ENCODE results near the gene MOB3C. TPM values are rescaled to one million over a fixed set of nuclear protein-coding genes. Genes with fewer than 3 reads are reported as not detected.
A peak's percentile ranks its signal among the peaks of the same experiment; 100 is the strongest.
"Not testable (repeated sequence)": the region's sequence is repeated elsewhere in the genome, so short reads cannot be mapped to it uniquely, and the experiment has no call there.

Gene MOB3C
- total and polyA plus RNA-seq, 11 donors = 6.0 to 24.0 (median 10.5) TPM

- H3K27ac ChIP-seq = no peak overlapping the region
- intact Hi-C loops (cut with DNase I) = no loop called here
- 69 to 88% (median 80%) methylated on average over 2 of the region's 2 CpGs for WGBS, 4 donors
- H3K4me1 ChIP-seq = peaks cover 0 to 14% (median 0%) of the 10 kb centered on the region in 12 donors
- peaks cover 0 to 5% (median 0%) of the 10 kb centered on the region in 12 donors for H3K9me3 ChIP-seq
- H3K4me3 ChIP-seq = no peak overlapping the region
- H3K27me3 ChIP-seq = no peaks in the 10 kb centered on the region
- DNase-seq = no peak
- TF ChIP-seq POLR2A (IDR thresholded peaks at IDR 0.05) (no peak), CTCF (IDR thresholded peaks at IDR 0.05) (no peak)
- peaks cover 0 to 97% (median 77%) of the 10 kb centered on the region in 9 donors for H3K36me3 ChIP-seq
- ATAC-seq = no peak
Measured at GRCh38 chr1:46659307-46659870, 42.8 kb upstream of the MOB3C start.

- intact Hi-C loops (cut with DNase I) = no loop called here
- no peak overlapping the region for H3K4me3 ChIP-seq
- H3K36me3 ChIP-seq = peaks cover 0 to 97% (median 77%) of the 10 kb centered on the region in 9 donors
- TF ChIP-seq CTCF (IDR thresholded peaks at IDR 0.05) (no peak), POLR2A (IDR thresholded peaks at IDR 0.05) (no peak)
- no peaks in the 10 kb centered on the region for H3K27me3 ChIP-seq
- ATAC-seq (no peak), DNase-seq (no peak)
- WGBS, 4 donors = 76 to 96% (median 94%) methylated on average over 1 of the region's 1 CpG
- peaks cover 0 to 14% (median 3%) of the 10 kb centered on the region in 12 donors for H3K4me1 ChIP-seq
- H3K9me3 ChIP-seq = peaks cover 0 to 5% (median 0%) of the 10 kb centered on the region in 12 donors
- peak overlapping the region in 2 of 12 donors; percentile 21 to 33 for H3K27ac ChIP-seq
Measured at GRCh38 chr1:46657775-46658174, 41.2 kb upstream of the MOB3C start.

- WGBS, 4 donors = 24 to 55% (median 43%) methylated on average over 2 of the region's 2 CpGs
- H3K9me3 ChIP-seq = peaks cover 0 to 5% (median 0%) of the 10 kb centered on the region in 12 donors
- ATAC-seq = peak; percentile 48 to 66 (median 56)
Measured at GRCh38 chr1:46656643-46657042, 40.0 kb upstream of the MOB3C start.

GRCh38 chr1:46655848-46656247 is 39.2 kb upstream of the MOB3C start:
- Histone ChIP-seq H3K4me1 (peaks cover 0 to 14% (median 3%) of the 10 kb centered on the region in 12 donors), H3K27ac (peak overlapping the region in 1 of 12 donors; percentile 44), H3K4me3 (no peak overlapping the region), H3K36me3 (peaks cover 0 to 94% (median 72%) of the 10 kb centered on the region in 9 donors), H3K9me3 (peaks cover 0 to 5% (median 0%) of the 10 kb centered on the region in 12 donors), H3K27me3 (no peaks in the 10 kb centered on the region)
- peak in 2 of 4 donors; percentile 17 to 20 for ATAC-seq
- TF ChIP-seq POLR2A (IDR thresholded peaks at IDR 0.05) = no peak
- no peak for TF ChIP-seq CTCF (IDR thresholded peaks at IDR 0.05)
- intact Hi-C loops (cut with DNase I) = no loop called here
- no peak for DNase-seq

More at GRCh38 chr1:46656643-46657042, 40.0 kb upstream of the MOB3C start:
- Histone ChIP-seq H3K27me3 (no peaks in the 10 kb centered on the region), H3K4me3 (no peak overlapping the region), H3K36me3 (peaks cover 0 to 99% (median 80%) of the 10 kb centered on the region in 9 donors), H3K4me1 (peaks cover 0 to 14% (median 3%) of the 10 kb centered on the region in 12 donors), H3K27ac (peak overlapping the region in 5 of 12 donors; percentile 21 to 44 (median 33))
- intact Hi-C loops (cut with DNase I) = no loop called here
- TF ChIP-seq CTCF (IDR thresholded peaks at IDR 0.05) (no peak), POLR2A (IDR thresholded peaks at IDR 0.05) (no peak)
- no peak for DNase-seq

GRCh38 chr1:46654698-46655097 is 38.1 kb upstream of the MOB3C start:
- ATAC-seq; DNase-seq; intact Hi-C loops (cut with DNase I); H3K4me3 ChIP-seq; H3K27me3 ChIP-seq: not testable (repeated sequence)
- H3K9me3 ChIP-seq = peaks cover 0 to 16% (median 8%) of the 10 kb centered on the region in 12 donors
- peaks cover 0 to 14% (median 3%) of the 10 kb centered on the region in 12 donors for H3K4me1 ChIP-seq
- WGBS, 4 donors = 98 to 100% (median 99%) methylated on average over 2 of the region's 2 CpGs
- peak overlapping the region in 1 of 12 donors; percentile 77 for H3K27ac ChIP-seq
- H3K36me3 ChIP-seq = peaks cover 0 to 94% (median 78%) of the 10 kb centered on the region in 9 donors

Data from heart left ventricle (tissue), 16 donors.